Measurements from ENCODE around the gene DHRS9. TPM values are rescaled to one million over a fixed set of nuclear protein-coding genes. Genes with fewer than 3 reads are reported as not detected.
"Not testable (repeated sequence)": the region's sequence is repeated elsewhere in the genome, so short reads cannot be mapped to it uniquely, and the experiment has no call there.

DHRS9 gene
- polyA plus RNA-seq, 1 donor (not counting 4 experiments of a cell fraction or from before 2014, with no cell fraction given): 3.3 TPM

DNA sequence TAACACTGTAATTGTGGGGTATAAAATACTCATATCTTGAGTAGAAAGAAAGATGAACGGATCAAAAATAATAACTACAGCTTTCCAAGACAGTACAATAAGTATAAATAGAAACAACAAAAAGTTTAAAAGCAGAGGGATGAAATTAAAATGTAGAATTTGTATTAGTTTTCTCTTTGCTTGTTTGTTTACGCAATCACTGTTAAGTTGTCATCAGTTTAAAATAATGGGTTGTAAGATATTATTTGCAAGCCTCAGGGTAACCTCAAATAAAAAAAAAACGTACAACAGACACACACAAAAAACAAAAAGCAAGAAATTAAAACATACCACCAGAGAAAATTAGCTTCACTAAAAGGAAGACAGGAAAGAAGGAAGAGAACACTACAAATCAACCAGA lies 20.2 kb upstream of the DHRS9 start:
- Histone ChIP-seq H3K4me1 (ENCODE audit: control insufficient read depth, extremely low read depth, insufficient read depth, low read length) (peaks cover 19% of the 10 kb centered on the region), H3K27ac (ENCODE audit: control insufficient read depth, insufficient read depth, low read length) (no peak overlapping the region), H4K20me1 (ENCODE audit: control insufficient read depth, extremely low read depth, insufficient read depth, low read length) (no peaks in the 10 kb centered on the region), H2AFZ (ENCODE audit: control insufficient read depth, low read length) (no peak overlapping the region), H3K4me2 (ENCODE audit: control insufficient read depth, extremely low read depth, insufficient read depth, low read depth, low read length) (no peak overlapping the region), H3K9me3 (ENCODE audit: control insufficient read depth, low read depth, low read length) (no peaks in the 10 kb centered on the region), H3K9ac (ENCODE audit: control insufficient read depth, extremely low read depth, insufficient read depth, low read length) (no peak overlapping the region), H3K9me1 (ENCODE audit: control insufficient read depth, extremely low read depth, insufficient read depth, low read length) (no peaks in the 10 kb centered on the region), H3K36me3 (ENCODE audit: control insufficient read depth in 2 of 2, extremely low read depth in 1 of 2, insufficient read depth in 2 of 2, low read length in 2 of 2) (no peaks in the 10 kb centered on the region), H3K27me3 (ENCODE audit: control insufficient read depth, extremely low read depth, insufficient read depth, low read length) (no peaks in the 10 kb centered on the region), H3K79me2 (ENCODE audit: control insufficient read depth, insufficient read depth, low read length) (no peaks in the 10 kb centered on the region), H3K4me3 (ENCODE audit: control insufficient read depth in 2 of 3, extremely low read depth in 1 of 3, insufficient read depth in 2 of 3, low read depth in 1 of 3, low read length in 3 of 3) (no peak overlapping the region)
- FAIRE-seq (no peak), DNase-seq (ENCODE audit: low read depth, low spot score) (no peak)
- no peak for TF ChIP-seq EZH2 (IDR thresholded peaks at IDR 0.05; ENCODE audit: low read length)
- TF ChIP-seq, protein P1, sequence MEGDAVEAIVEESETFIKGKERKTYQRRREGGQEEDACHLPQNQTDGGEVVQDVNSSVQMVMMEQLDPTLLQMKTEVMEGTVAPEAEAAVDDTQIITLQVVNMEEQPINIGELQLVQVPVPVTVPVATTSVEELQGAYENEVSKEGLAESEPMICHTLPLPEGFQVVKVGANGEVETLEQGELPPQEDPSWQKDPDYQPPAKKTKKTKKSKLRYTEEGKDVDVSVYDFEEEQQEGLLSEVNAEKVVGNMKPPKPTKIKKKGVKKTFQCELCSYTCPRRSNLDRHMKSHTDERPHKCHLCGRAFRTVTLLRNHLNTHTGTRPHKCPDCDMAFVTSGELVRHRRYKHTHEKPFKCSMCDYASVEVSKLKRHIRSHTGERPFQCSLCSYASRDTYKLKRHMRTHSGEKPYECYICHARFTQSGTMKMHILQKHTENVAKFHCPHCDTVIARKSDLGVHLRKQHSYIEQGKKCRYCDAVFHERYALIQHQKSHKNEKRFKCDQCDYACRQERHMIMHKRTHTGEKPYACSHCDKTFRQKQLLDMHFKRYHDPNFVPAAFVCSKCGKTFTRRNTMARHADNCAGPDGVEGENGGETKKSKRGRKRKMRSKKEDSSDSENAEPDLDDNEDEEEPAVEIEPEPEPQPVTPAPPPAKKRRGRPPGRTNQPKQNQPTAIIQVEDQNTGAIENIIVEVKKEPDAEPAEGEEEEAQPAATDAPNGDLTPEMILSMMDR (optimal IDR thresholded peaks at IDR 0.05 in 1 of 3, IDR thresholded peaks at IDR 0.05 in 1 of 3, conservative IDR thresholded peaks at IDR 0.05 in 1 of 3; ENCODE audit: extremely low read depth in 1 of 3, insufficient read depth in 2 of 3, low read length in 3 of 3): no peak
- dilution Hi-C loops (cut with MboI; ENCODE audit: extremely low pct_ligation_motif_present, low sequenced_read_pairs): no loop called here

DNA sequence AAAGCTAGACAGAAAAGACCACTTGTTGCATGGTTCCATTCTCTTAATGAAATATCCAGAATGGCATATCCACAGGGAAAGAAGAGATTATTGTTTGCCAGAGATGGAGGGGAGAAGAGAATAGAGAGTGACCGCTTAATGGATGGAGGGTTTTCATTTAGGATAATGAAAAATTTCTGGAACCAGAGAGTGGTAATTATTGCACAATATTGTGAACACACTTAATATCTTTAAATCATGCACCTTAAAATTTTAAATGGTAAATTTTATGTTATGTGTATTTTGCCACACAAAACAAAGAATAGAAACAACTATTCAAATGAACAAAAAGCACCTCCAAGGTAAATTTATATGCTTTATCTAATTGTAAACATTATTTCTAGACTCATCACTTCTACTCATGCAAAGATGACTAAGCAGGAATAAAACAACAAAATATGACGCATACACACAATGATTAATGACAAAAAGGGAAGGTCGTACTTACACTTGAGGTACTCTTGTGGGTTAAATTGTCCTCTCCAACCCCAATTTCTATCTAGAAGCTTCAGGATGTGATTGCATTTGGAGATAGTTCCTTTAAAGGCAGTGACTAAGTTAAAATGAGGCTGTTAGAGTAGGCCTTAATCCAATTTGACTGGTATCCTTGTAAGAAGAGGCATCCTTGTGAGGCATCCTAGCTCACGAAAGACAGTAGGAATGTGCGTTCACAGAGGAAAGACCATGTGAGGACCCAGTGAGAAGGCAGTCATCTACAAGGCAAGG lies 18.7 kb upstream of the DHRS9 start:
- no peak overlapping the region for H3K4me3 ChIP-seq (ENCODE audit: control insufficient read depth in 2 of 3, extremely low read depth in 1 of 3, insufficient read depth in 2 of 3, low read depth in 1 of 3, low read length in 3 of 3)
- no peaks in the 10 kb centered on the region for H3K79me2 ChIP-seq (ENCODE audit: control insufficient read depth, insufficient read depth, low read length)
- dilution Hi-C loops (cut with MboI; ENCODE audit: extremely low pct_ligation_motif_present, low sequenced_read_pairs): no loop called here
- no peaks in the 10 kb centered on the region for H3K9me1 ChIP-seq (ENCODE audit: control insufficient read depth, extremely low read depth, insufficient read depth, low read length)
- no peaks in the 10 kb centered on the region for H3K36me3 ChIP-seq (ENCODE audit: control insufficient read depth in 2 of 2, extremely low read depth in 1 of 2, insufficient read depth in 2 of 2, low read length in 2 of 2)
- no peaks in the 10 kb centered on the region for H3K27me3 ChIP-seq (ENCODE audit: control insufficient read depth, extremely low read depth, insufficient read depth, low read length)
- H3K9me3 ChIP-seq (ENCODE audit: control insufficient read depth, low read depth, low read length): no peaks in the 10 kb centered on the region
- no peak for TF ChIP-seq EZH2 (IDR thresholded peaks at IDR 0.05; ENCODE audit: low read length)
- TF ChIP-seq, protein P1 (optimal IDR thresholded peaks at IDR 0.05 in 1 of 3, IDR thresholded peaks at IDR 0.05 in 1 of 3, conservative IDR thresholded peaks at IDR 0.05 in 1 of 3; ENCODE audit: extremely low read depth in 1 of 3, insufficient read depth in 2 of 3, low read length in 3 of 3): no peak
- FAIRE-seq (peak; percentile 36), DNase-seq (ENCODE audit: low read depth, low spot score) (no peak)
- no peak overlapping the region for H3K4me2 ChIP-seq (ENCODE audit: control insufficient read depth, extremely low read depth, insufficient read depth, low read depth, low read length)
- H4K20me1 ChIP-seq (ENCODE audit: control insufficient read depth, extremely low read depth, insufficient read depth, low read length): no peaks in the 10 kb centered on the region
- no peak overlapping the region for H3K27ac ChIP-seq (ENCODE audit: control insufficient read depth, insufficient read depth, low read length)
- H3K9ac ChIP-seq (ENCODE audit: control insufficient read depth, extremely low read depth, insufficient read depth, low read length): no peak overlapping the region
- peak overlapping the region; percentile 19 for H2AFZ ChIP-seq (ENCODE audit: control insufficient read depth, low read length)
- H3K4me1 ChIP-seq (ENCODE audit: control insufficient read depth, extremely low read depth, insufficient read depth, low read length): peaks cover 19% of the 10 kb centered on the region

DNA sequence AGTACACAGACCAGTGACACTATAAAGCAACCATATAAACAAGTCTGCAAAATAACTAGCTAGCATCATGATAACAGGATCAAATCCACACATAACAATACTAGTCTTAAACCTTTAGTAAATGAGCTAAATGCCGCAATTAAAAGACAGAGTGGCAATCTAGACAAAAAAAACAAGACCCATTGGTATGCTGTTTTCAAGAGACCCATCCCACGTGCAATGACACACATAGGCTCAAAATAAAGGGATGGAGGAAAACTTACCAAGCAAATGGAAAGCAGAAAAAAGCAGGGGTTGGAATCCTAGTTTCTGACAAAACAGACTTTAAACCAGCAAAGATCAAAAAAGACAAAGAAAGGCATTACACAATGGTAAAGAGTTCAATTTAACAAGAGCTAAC lies 14.8 kb upstream of the DHRS9 start:
- H3K9ac ChIP-seq (ENCODE audit: control insufficient read depth, extremely low read depth, insufficient read depth, low read length); H3K9me1 ChIP-seq (ENCODE audit: control insufficient read depth, extremely low read depth, insufficient read depth, low read length); dilution Hi-C loops (cut with MboI; ENCODE audit: extremely low pct_ligation_motif_present, low sequenced_read_pairs); FAIRE-seq; H3K4me2 ChIP-seq (ENCODE audit: control insufficient read depth, extremely low read depth, insufficient read depth, low read depth, low read length); H3K79me2 ChIP-seq (ENCODE audit: control insufficient read depth, insufficient read depth, low read length); H3K9me3 ChIP-seq (ENCODE audit: control insufficient read depth, low read depth, low read length); H3K27me3 ChIP-seq (ENCODE audit: control insufficient read depth, extremely low read depth, insufficient read depth, low read length); H2AFZ ChIP-seq (ENCODE audit: control insufficient read depth, low read length); H3K36me3 ChIP-seq (ENCODE audit: control insufficient read depth in 2 of 2, extremely low read depth in 1 of 2, insufficient read depth in 2 of 2, low read length in 2 of 2); H3K4me1 ChIP-seq (ENCODE audit: control insufficient read depth, extremely low read depth, insufficient read depth, low read length); DNase-seq (ENCODE audit: low read depth, low spot score); H3K4me3 ChIP-seq (ENCODE audit: control insufficient read depth in 2 of 3, extremely low read depth in 1 of 3, insufficient read depth in 2 of 3, low read depth in 1 of 3, low read length in 3 of 3); H4K20me1 ChIP-seq (ENCODE audit: control insufficient read depth, extremely low read depth, insufficient read depth, low read length); H3K27ac ChIP-seq (ENCODE audit: control insufficient read depth, insufficient read depth, low read length): not testable (repeated sequence)

DNA sequence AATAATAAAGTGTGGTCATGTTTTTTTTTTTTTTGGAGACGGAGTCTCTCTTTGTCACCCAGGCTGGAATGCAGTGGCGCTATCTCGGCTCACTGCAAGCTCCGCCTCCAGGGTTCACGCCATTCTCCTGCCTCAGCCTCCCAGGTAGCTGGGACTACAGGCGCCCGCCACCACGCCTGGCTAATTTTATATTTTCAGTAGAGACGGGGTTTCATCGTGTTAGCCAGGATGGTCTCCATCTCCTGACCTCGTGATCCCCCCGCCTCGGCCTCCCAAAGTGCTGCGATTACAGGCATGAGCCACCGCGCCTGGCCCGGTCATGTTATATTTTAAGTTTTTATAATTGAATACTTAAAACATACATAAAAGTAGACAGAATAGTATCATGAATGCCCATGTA lies 5.2 kb upstream of the DHRS9 start:
- dilution Hi-C loops (cut with MboI; ENCODE audit: extremely low pct_ligation_motif_present, low sequenced_read_pairs); H3K9me3 ChIP-seq (ENCODE audit: control insufficient read depth, low read depth, low read length); H3K4me3 ChIP-seq (ENCODE audit: control insufficient read depth in 2 of 3, extremely low read depth in 1 of 3, insufficient read depth in 2 of 3, low read depth in 1 of 3, low read length in 3 of 3); H3K36me3 ChIP-seq (ENCODE audit: control insufficient read depth in 2 of 2, extremely low read depth in 1 of 2, insufficient read depth in 2 of 2, low read length in 2 of 2); H3K9me1 ChIP-seq (ENCODE audit: control insufficient read depth, extremely low read depth, insufficient read depth, low read length); H3K27ac ChIP-seq (ENCODE audit: control insufficient read depth, insufficient read depth, low read length); H3K9ac ChIP-seq (ENCODE audit: control insufficient read depth, extremely low read depth, insufficient read depth, low read length); H3K4me1 ChIP-seq (ENCODE audit: control insufficient read depth, extremely low read depth, insufficient read depth, low read length); H3K79me2 ChIP-seq (ENCODE audit: control insufficient read depth, insufficient read depth, low read length); H2AFZ ChIP-seq (ENCODE audit: control insufficient read depth, low read length); H3K27me3 ChIP-seq (ENCODE audit: control insufficient read depth, extremely low read depth, insufficient read depth, low read length); DNase-seq (ENCODE audit: low read depth, low spot score); H4K20me1 ChIP-seq (ENCODE audit: control insufficient read depth, extremely low read depth, insufficient read depth, low read length); H3K4me2 ChIP-seq (ENCODE audit: control insufficient read depth, extremely low read depth, insufficient read depth, low read depth, low read length); FAIRE-seq: not testable (repeated sequence)
